Ovary (tissue), 9 donors: ENCODE data around the gene SPATA16. TPM values are rescaled to one million over a fixed set of nuclear protein-coding genes. Genes with fewer than 3 reads are reported as not detected.

ENCODE experiments used
- DNase-seq, 5 donors: peaks; one replicate each; pipeline ENCODE4 v3.0.0-alpha.2; 2019 to 2020
- H3K27ac ChIP-seq, 2 donors: fragments of 200-600 bp; one replicate each; pipeline versions ENCODE4 v1.5.1 to v1.8.0; 2019 to 2022
- H3K27me3 ChIP-seq: fragments of 200-600 bp; one replicate; pipeline ENCODE4 v1.8.0; 2022
- H3K36me3 ChIP-seq: fragments of 200-600 bp; sonication (generic); one replicate; pipeline ENCODE4 v1.5.1; 2019
- H3K4me1 ChIP-seq: one replicate; pipeline ENCODE4 v1.8.1; 2013; ENCODE audit warnings: mild to moderate bottlenecking, moderate library complexity; ENCODE audit not compliant: insufficient read depth
- H3K4me3 ChIP-seq: fragments of 200-600 bp; sonication (generic); one replicate; pipeline ENCODE4 v1.5.1; 2017
- H3K9me3 ChIP-seq, 2 donors: fragments of 200-600 bp in 1 of 2; sonication (generic) in 1 of 2; one replicate each; pipeline versions ENCODE4 v1.5.1 to v1.8.1; 2013 to 2019; ENCODE audit warnings: mild to moderate bottlenecking in 1 of 2, moderate library complexity in 1 of 2
- EP300 ChIP-seq: sonication (generic); formaldehyde crosslinking; IDR thresholded peaks from one replicate; pipeline ENCODE4 v1.6.1; 2017; ENCODE audit warnings: antibody characterized with exemption
- POLR2A ChIP-seq: fragments of 450-650 bp; IDR thresholded peaks from one replicate; pipeline ENCODE4 v1.6.1; 2017; ENCODE audit warnings: antibody characterized with exemption, mild to moderate bottlenecking, moderate library complexity
- WGBS, 3 donors: extraction: QIAGEN DNeasy Blood & Tissue Kit in 1 of 3; methylation state at CpG; one replicate each; pipeline versions ENCODE4 v1.1.5 to v1.1.7; 2013 to 2017; 5-methylcytosine and 5-hydroxymethylcytosine counted together
- intact Hi-C, 4 donors: fragments of 100-400 bp; cut with DNase I; formaldehyde crosslinking; loops; one replicate each; pipeline versions ENCODE4 v1.11.0 to v1.15.1; 2022 to 2023
- polyA plus RNA-seq, 2 donors: library from polyadenylated mRNA; stranded (reverse); fragments of 200-250 nt in 1 of 2; fragments of 350-450 nt in 1 of 2; fragmentation: Illumina TruSeq in 1 of 2; extraction: RNeasy Lipid Tissue Mini Kit (QIAGEN cat#74804) in 1 of 2; gene quantifications; one replicate each; pipeline ENCODE4 v1.2.3, GENCODE V29; 2013 to 2014
- total RNA-seq, 7 donors: library from RNA; depleted of rRNA in 2 of 7; stranded (reverse); fragments of >200 nt in 2 of 7; fragmentation: NEBNext Ultra II Directional in 3 of 7; extraction: Animal tissue kit (Norgen Biotek cat#: 25700) in 3 of 7; gene quantifications; one replicate each; pipeline versions ENCODE4 v1.1.0 to v1.2.4, GENCODE V29; 2016 to 2023
- TF ChIP-seq, protein P1 (sequence below), 3 donors: fragments of 450-650 bp in 2 of 3; fragments of 200-600 bp in 1 of 3; IDR thresholded peaks; one replicate each; pipeline versions ENCODE4 v1.5.1 to v1.8.0; 2016 to 2022; ENCODE audit warnings: antibody characterized with exemption in 3 of 3, mild to moderate bottlenecking in 1 of 3
- donor health status: DM: no; HTN: no; CAD: no; lungs with moderate emphysema.
- donor health status: DM: no; HTN: no; CAD: no.
- donor health status: Bipolar disorder and iron deficiency.
- donor health status: DM: yes; HTN: yes; CAD: no.
- donor health status: DM: no; HTN: no; CAD: no.
- donor health status: DM: yes; HTN: yes; CAD: no.

SPATA16 gene
- total and polyA plus RNA-seq, 9 donors: not detected

- no peaks in the 10 kb centered on the region for H3K27me3 ChIP-seq
- H3K4me3 ChIP-seq: no peak overlapping the region
- no peaks in the 10 kb centered on the region for H3K36me3 ChIP-seq
- H3K4me1 ChIP-seq: no peaks in the 10 kb centered on the region
- H3K9me3 ChIP-seq: no peaks in the 10 kb centered on the region
- H3K27ac ChIP-seq: no peak overlapping the region
- TF ChIP-seq, protein P1, sequence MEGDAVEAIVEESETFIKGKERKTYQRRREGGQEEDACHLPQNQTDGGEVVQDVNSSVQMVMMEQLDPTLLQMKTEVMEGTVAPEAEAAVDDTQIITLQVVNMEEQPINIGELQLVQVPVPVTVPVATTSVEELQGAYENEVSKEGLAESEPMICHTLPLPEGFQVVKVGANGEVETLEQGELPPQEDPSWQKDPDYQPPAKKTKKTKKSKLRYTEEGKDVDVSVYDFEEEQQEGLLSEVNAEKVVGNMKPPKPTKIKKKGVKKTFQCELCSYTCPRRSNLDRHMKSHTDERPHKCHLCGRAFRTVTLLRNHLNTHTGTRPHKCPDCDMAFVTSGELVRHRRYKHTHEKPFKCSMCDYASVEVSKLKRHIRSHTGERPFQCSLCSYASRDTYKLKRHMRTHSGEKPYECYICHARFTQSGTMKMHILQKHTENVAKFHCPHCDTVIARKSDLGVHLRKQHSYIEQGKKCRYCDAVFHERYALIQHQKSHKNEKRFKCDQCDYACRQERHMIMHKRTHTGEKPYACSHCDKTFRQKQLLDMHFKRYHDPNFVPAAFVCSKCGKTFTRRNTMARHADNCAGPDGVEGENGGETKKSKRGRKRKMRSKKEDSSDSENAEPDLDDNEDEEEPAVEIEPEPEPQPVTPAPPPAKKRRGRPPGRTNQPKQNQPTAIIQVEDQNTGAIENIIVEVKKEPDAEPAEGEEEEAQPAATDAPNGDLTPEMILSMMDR (IDR thresholded peaks at IDR 0.05): no peak
- TF ChIP-seq EP300 (no peak), POLR2A (no peak)
- DNase-seq: no peak
- 64 to 69% (median 67%) methylated on average over 4 of the region's 4 CpGs for WGBS, 3 donors
- intact Hi-C loops: no loop called here
Observed at GRCh38 chr3:172840463-172840862, 300.6 kb downstream of the SPATA16 start.

GRCh38 chr3:172839679-172840078, 301.4 kb downstream of the SPATA16 start:
- H3K27me3 ChIP-seq: no peaks in the 10 kb centered on the region
- TF ChIP-seq, protein P1 (IDR thresholded peaks at IDR 0.05): no peak
- no peak for TF ChIP-seq EP300
- no peak for TF ChIP-seq POLR2A
- no peaks in the 10 kb centered on the region for H3K9me3 ChIP-seq
- intact Hi-C loops: no loop called here
- no peak for DNase-seq
- H3K36me3 ChIP-seq: no peaks in the 10 kb centered on the region
- no peak overlapping the region for H3K27ac ChIP-seq
- WGBS, 3 donors: 6 to 28% (median 12%) methylated on average over 4 of the region's 4 CpGs
- H3K4me3 ChIP-seq: no peak overlapping the region
- H3K4me1 ChIP-seq: no peaks in the 10 kb centered on the region
